SK-N-SH treated with all-trans-retinoic acid at 6 μM for 48 hours (cell line): ENCODE data around the gene SLC22A4.

Experiments used
- ATAC-seq: fragments of 200-7000 bp; cut with Tn5 transposase; 3 replicates; pipeline ENCODE4 v1.9.1; 2020; ENCODE audit warnings: mild to moderate bottlenecking, moderate library complexity
- ARNTL ChIP-seq: fragments of 450-650 bp; formaldehyde crosslinking; IDR thresholded peaks from 2 replicates; pipeline ENCODE4 v1.5.0; 2020; ENCODE audit warnings: low read depth, mild to moderate bottlenecking, moderate library complexity, borderline replicate concordance
- BACH2 ChIP-seq: fragments of 250-450 bp; sonication (Bioruptor Pico); IDR thresholded peaks from 2 replicates; pipeline ENCODE4 v1.9.0; 2021; ENCODE audit warnings: mild to moderate bottlenecking, borderline replicate concordance
- CREB5 ChIP-seq: fragments of 250-450 bp; sonication (Bioruptor Pico); IDR thresholded peaks from 2 replicates; pipeline ENCODE4 v1.5.1; 2020; ENCODE audit warnings: low read depth, mild to moderate bottlenecking, moderate library complexity
- CSDC2 ChIP-seq: fragments of 250-450 bp; sonication (Bioruptor Pico); IDR thresholded peaks from 2 replicates; pipeline ENCODE4 v1.5.0; 2020; ENCODE audit warnings: mild to moderate bottlenecking, moderate library complexity
- CSRNP3 ChIP-seq: fragments of 250-450 bp; sonication (Bioruptor Pico); IDR thresholded peaks from 2 replicates; pipeline ENCODE4 v1.5.1; 2021; ENCODE audit warnings: mild to moderate bottlenecking, moderate library complexity
- ESRRG ChIP-seq: fragments of 250-450 bp; sonication (Bioruptor Pico); IDR thresholded peaks from 2 replicates; pipeline ENCODE4 v1.6.1; 2021; ENCODE audit warnings: mild to moderate bottlenecking
- GLIS3 ChIP-seq: fragments of 250-450 bp; sonication (Bioruptor Pico); IDR thresholded peaks from 2 replicates; pipeline ENCODE4 v1.5.0; 2020; ENCODE audit warnings: mild to moderate bottlenecking, moderate library complexity
- ISL1 ChIP-seq: fragments of 250-450 bp; sonication (Bioruptor Pico); IDR thresholded peaks from 2 replicates; pipeline ENCODE4 v2.1.2; 2022; ENCODE audit warnings: mild to moderate bottlenecking, moderate library complexity
- OSR1 ChIP-seq: fragments of 250-450 bp; sonication (Bioruptor Pico); IDR thresholded peaks from 2 replicates; pipeline ENCODE4 v1.8.0; 2022; ENCODE audit warnings: moderate library complexity, mild to moderate bottlenecking, inconsistent platforms
- PATZ1 ChIP-seq: fragments of 250-450 bp; sonication (Bioruptor Pico); IDR thresholded peaks from 2 replicates; pipeline ENCODE4 v1.8.0; 2020; ENCODE audit warnings: mild to moderate bottlenecking, moderate library complexity, borderline replicate concordance
- POU6F1 ChIP-seq: fragments of 250-450 bp; sonication (Bioruptor Pico); IDR thresholded peaks from 2 replicates; pipeline ENCODE4 v1.8.0; 2021; ENCODE audit warnings: low read depth, mild to moderate bottlenecking, moderate library complexity, borderline replicate concordance
- PPARA ChIP-seq: fragments of 250-450 bp; sonication (Bioruptor Pico); IDR thresholded peaks from 2 replicates; pipeline ENCODE4 v1.5.0; 2020; ENCODE audit warnings: mild to moderate bottlenecking, borderline replicate concordance
- RARB ChIP-seq: fragments of 250-450 bp; sonication (Bioruptor Pico); IDR thresholded peaks from 2 replicates; pipeline ENCODE4 v1.8.0; 2021; ENCODE audit warnings: mild to moderate bottlenecking, moderate library complexity
- SNAI2 ChIP-seq: fragments of 250-450 bp; sonication (Bioruptor Pico); IDR thresholded peaks from 2 replicates; pipeline ENCODE4 v1.5.0; 2020; ENCODE audit warnings: mild to moderate bottlenecking, moderate library complexity
- TCF4 ChIP-seq: fragments of 250-450 bp; sonication (Bioruptor Pico); IDR thresholded peaks from 2 replicates; pipeline ENCODE4 v1.8.0; 2021; ENCODE audit warnings: mild to moderate bottlenecking, moderate library complexity, borderline replicate concordance
- TOX ChIP-seq: fragments of 250-450 bp; sonication (Bioruptor Pico); IDR thresholded peaks from 2 replicates; pipeline ENCODE4 v1.8.0; 2021; ENCODE audit warnings: mild to moderate bottlenecking, moderate library complexity, borderline replicate concordance
- TSHZ2 ChIP-seq: fragments of 250-450 bp; sonication (Bioruptor Pico); IDR thresholded peaks from 2 replicates; pipeline ENCODE4 v1.5.0; 2020; ENCODE audit warnings: mild to moderate bottlenecking, moderate library complexity
- ZC3H10 ChIP-seq: fragments of 250-450 bp; sonication (Bioruptor Pico); IDR thresholded peaks from 2 replicates; pipeline ENCODE4 v1.5.1; 2021; ENCODE audit warnings: mild to moderate bottlenecking, moderate library complexity
- ZFP3 ChIP-seq: fragments of 250-450 bp; sonication (Bioruptor Pico); IDR thresholded peaks from 2 replicates; pipeline ENCODE4 v1.5.0; 2020; ENCODE audit warnings: mild to moderate bottlenecking, moderate library complexity
- ZFP30 ChIP-seq: fragments of 450-650 bp; formaldehyde crosslinking; IDR thresholded peaks from 2 replicates; pipeline ENCODE4 v1.5.0; 2022; ENCODE audit warnings: mild to moderate bottlenecking, moderate library complexity
- ZNF565 ChIP-seq: fragments of 450-650 bp; formaldehyde crosslinking; conservative IDR thresholded peaks from 2 replicates; pipeline ENCODE4 v1.5.0; 2020; ENCODE audit warnings: low read depth, mild to moderate bottlenecking, moderate library complexity
- ZNF70 ChIP-seq: fragments of 450-650 bp; formaldehyde crosslinking; IDR thresholded peaks from 2 replicates; pipeline ENCODE4 v1.5.0; 2020; ENCODE audit warnings: mild to moderate bottlenecking, moderate library complexity
- ZNF8 ChIP-seq: fragments of 450-650 bp; formaldehyde crosslinking; IDR thresholded peaks from 2 replicates; pipeline ENCODE4 v1.5.0; 2020; ENCODE audit warnings: mild to moderate bottlenecking, moderate library complexity

SLC22A4 gene

GRCh38 chr5:132387640-132388117 lies 93.5 kb downstream of the SLC22A4 start:
- TF ChIP-seq RARB (CRISPR knock-in tag) (0 out of 2 replicates have a peak, but pooled peaks have one; percentile 10), TOX (CRISPR knock-in tag) (0 out of 2 replicates have a peak, but pooled peaks have one; percentile 16), ZFP3 (peak; percentile 47; the same call in 1 of the 2 replicates), GLIS3 (CRISPR knock-in tag) (no peak), TCF4 (CRISPR knock-in tag) (no peak), TSHZ2 (no peak), CSRNP3 (CRISPR knock-in tag) (no peak), SNAI2 (no peak), PATZ1 (CRISPR knock-in tag) (peak; percentile 30; the same call in 1 of the 2 replicates), CSDC2 (CRISPR knock-in tag) (peak; percentile 90; the same call in 1 of the 2 replicates), ZNF70 (CRISPR knock-in tag) (no peak)
- peak; percentile 63 for ATAC-seq

GRCh38 chr5:132388244-132389050 lies 94.3 kb downstream of the SLC22A4 start:
- ATAC-seq = peak; percentile 4; the same call in 2 of the 3 replicates
- TF ChIP-seq ZFP30 (CRISPR knock-in tag) (no peak), CSDC2 (CRISPR knock-in tag) (peak; percentile 21; the same call in 1 of the 2 replicates)

GRCh38 chr5:132389051-132389331 lies 94.8 kb downstream of the SLC22A4 start:
- no peak for ATAC-seq
- no peak for TF ChIP-seq RARB (CRISPR knock-in tag)
- no peak for TF ChIP-seq POU6F1 (CRISPR knock-in tag)
- no peak for TF ChIP-seq TCF4 (CRISPR knock-in tag)
- TF ChIP-seq CREB5 (CRISPR knock-in tag) = no peak
- TF ChIP-seq BACH2 (CRISPR knock-in tag) = no peak
- no peak for TF ChIP-seq ESRRG (CRISPR knock-in tag)
- TF ChIP-seq ZC3H10 = no peak
- no peak for TF ChIP-seq PATZ1 (CRISPR knock-in tag)
- TF ChIP-seq ZNF8 (CRISPR knock-in tag) = no peak
- no peak for TF ChIP-seq CSDC2 (CRISPR knock-in tag)
- no peak for TF ChIP-seq ISL1
- no peak for TF ChIP-seq ARNTL (CRISPR knock-in tag)
- no peak for TF ChIP-seq PPARA (CRISPR knock-in tag)
- TF ChIP-seq ZFP3 = no peak
- no peak for TF ChIP-seq SNAI2
- TF ChIP-seq ZNF565 (CRISPR knock-in tag) = no peak
- no peak for TF ChIP-seq ZNF70 (CRISPR knock-in tag)
- no peak for TF ChIP-seq OSR1
- no peak for TF ChIP-seq CSRNP3 (CRISPR knock-in tag)
